ENCODE data around the gene OR4B1. TPM values are rescaled to one million over a fixed set of nuclear protein-coding genes. Genes with fewer than 3 reads are reported as not detected.

Gene OR4B1
- total RNA-seq, 3 donors from 2014 or later: not detected

DNA sequence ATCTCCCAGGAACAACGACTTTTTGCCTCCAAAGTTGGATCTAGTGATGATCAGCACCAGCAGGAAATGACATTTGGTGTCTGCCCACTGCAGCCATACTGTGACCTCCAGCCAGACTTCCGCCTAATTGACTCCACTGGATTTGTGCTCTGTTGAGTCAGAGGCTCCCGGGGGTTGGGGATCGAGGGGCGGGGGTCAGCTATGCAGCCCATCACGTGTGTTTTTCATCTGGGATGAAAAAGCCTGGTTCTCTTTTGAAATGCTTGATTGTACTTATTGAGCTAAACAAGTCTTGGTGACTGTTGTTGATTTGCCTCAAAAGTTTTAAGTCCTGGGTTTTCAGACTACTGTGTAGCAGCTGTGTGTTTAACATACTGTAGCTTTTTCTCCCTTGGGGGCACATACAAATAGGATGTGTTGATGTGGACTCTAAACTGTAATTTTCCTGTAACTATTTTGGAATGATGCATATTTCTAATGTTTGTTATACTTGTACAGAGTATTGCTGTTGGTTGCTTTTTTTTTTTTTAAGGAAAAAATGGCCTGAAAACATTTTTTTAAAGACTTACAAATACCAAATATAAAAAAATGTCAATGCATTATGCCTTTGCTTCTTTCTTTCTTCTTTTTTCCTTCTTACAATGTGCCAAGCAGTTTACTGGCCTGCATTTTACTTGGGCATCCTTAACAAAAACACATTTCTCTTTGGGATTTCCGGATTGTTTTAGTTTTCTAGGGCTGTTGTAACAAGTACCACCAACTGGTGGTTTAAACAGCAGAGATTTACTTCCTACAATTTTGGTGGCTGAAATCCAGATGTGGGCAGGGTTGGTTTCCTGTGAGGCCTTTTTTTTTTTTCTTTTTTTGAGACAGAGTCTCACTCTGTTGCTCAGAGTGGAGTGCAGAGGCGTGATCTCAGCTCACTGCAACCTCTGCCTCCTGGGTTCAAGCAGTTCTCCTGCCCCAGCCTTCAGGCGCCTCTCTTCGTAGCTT is 46.1 kb upstream of the OR4B1 start:
- intact Hi-C loops (cut with DNase I, micrococcal nuclease): no loop called here
- ATAC-seq: no peak
- no peak for DNase-seq
- Histone ChIP-seq H3K36me3 (ENCODE audit: low read depth) (no peaks in the 10 kb centered on the region), H3K9me3 (no peaks in the 10 kb centered on the region), H3K4me1 (ENCODE audit: low read depth) (no peaks in the 10 kb centered on the region), H3K4me3 (no peak overlapping the region)
- TF ChIP-seq, protein P1, sequence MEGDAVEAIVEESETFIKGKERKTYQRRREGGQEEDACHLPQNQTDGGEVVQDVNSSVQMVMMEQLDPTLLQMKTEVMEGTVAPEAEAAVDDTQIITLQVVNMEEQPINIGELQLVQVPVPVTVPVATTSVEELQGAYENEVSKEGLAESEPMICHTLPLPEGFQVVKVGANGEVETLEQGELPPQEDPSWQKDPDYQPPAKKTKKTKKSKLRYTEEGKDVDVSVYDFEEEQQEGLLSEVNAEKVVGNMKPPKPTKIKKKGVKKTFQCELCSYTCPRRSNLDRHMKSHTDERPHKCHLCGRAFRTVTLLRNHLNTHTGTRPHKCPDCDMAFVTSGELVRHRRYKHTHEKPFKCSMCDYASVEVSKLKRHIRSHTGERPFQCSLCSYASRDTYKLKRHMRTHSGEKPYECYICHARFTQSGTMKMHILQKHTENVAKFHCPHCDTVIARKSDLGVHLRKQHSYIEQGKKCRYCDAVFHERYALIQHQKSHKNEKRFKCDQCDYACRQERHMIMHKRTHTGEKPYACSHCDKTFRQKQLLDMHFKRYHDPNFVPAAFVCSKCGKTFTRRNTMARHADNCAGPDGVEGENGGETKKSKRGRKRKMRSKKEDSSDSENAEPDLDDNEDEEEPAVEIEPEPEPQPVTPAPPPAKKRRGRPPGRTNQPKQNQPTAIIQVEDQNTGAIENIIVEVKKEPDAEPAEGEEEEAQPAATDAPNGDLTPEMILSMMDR (IDR thresholded peaks at IDR 0.05): no peak

DNA sequence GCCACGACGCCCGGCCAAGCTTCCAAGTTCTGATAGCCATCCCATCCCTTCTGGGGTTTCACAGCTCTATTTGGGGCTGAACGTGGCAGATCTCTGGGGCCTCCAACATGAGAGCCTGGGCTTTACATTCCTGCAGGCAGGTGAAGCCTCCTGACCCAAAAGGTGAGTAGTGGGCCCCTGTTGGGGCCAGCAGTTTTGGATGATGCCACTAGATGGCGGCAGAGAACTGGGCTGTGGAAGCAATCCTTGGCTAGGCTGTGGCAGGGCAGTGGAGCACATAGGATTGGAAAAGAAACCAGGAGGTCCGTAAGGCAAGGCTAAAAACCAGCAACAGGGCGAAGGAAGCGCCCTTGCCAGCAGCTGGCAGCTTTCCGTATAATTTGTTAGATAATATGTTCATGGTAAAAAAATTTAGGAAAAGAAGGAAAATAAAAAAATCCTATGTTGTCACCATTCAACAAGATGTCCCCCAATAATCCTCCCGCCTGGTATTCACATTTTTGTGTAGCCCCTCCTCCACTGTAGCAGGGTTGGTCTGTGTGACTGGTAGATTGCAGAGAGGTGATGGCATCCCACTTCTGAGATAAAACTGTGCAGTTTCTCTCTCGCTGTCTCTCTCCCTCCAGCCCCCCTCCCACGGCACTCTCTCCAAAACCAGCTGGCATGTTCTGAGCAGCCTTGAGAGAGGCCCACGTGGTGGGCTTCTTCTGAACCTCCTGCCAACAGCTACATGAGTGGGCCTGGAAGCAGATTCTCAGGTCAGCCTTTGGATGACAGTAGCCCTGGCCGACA is 43.6 kb upstream of the OR4B1 start:
- ATAC-seq (peak; percentile 90), DNase-seq (peak; percentile 60 to 69 (median 68))
- intact Hi-C loops (cut with DNase I, micrococcal nuclease): no loop called here
- Histone ChIP-seq H3K9me3 (no peaks in the 10 kb centered on the region), H3K4me1 (ENCODE audit: low read depth) (no peaks in the 10 kb centered on the region), H3K36me3 (ENCODE audit: low read depth) (no peaks in the 10 kb centered on the region), H3K4me3 (no peak overlapping the region)
- TF ChIP-seq, protein P1 (IDR thresholded peaks at IDR 0.05): peak; percentile 83

DNA sequence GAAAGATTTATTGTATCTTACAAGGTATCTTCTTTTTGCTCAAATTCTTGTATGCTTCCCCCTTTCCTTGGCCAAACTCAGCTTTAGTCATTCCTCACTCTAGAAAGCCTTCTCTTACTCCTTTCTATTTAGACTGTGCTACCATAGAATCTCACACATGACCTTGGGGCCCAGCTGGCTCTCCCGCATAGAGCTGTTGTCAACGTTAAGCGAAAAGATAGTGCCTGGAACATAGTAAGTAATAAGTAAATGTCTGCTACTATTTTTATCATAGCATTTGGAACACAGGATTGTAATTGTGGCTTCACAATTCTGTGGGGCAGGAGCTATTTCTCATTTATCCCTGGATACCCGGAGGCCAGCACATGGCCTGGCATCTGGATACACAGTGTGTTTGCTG is 38.9 kb upstream of the OR4B1 start:
- no peak overlapping the region for H3K4me3 ChIP-seq
- H3K36me3 ChIP-seq (ENCODE audit: low read depth): no peaks in the 10 kb centered on the region
- intact Hi-C loops (cut with DNase I, micrococcal nuclease): no loop called here
- no peaks in the 10 kb centered on the region for H3K9me3 ChIP-seq
- TF ChIP-seq, protein P1 (IDR thresholded peaks at IDR 0.05): no peak
- no peak for DNase-seq
- no peaks in the 10 kb centered on the region for H3K4me1 ChIP-seq (ENCODE audit: low read depth)
- ATAC-seq: no peak

DNA sequence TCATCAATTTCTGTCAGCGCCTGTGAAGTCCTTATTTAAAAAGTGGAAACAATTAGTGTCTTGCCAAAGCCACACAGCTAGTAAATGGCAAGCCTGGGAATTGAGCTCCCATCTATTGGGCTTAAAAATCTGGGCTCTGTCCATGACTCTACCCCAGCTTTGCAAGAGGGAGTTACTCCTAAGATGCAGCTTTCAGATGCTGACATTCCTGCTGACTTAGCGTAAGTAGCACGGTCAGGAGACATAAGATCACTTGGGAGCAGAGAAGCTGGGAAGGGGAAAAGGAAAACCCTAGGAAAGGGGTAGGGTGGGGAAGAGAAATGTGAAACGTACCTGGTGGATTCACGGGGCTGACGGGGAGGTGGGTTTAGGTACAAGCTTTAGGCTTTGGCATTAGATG is 36.0 kb upstream of the OR4B1 start:
- no peaks in the 10 kb centered on the region for H3K36me3 ChIP-seq (ENCODE audit: low read depth)
- ATAC-seq (no peak), DNase-seq (no peak)
- intact Hi-C loops (cut with DNase I, micrococcal nuclease): no loop called here
- no peaks in the 10 kb centered on the region for H3K4me1 ChIP-seq (ENCODE audit: low read depth)
- no peak overlapping the region for H3K4me3 ChIP-seq
- TF ChIP-seq, protein P1 (IDR thresholded peaks at IDR 0.05): no peak
- no peaks in the 10 kb centered on the region for H3K9me3 ChIP-seq

DNA sequence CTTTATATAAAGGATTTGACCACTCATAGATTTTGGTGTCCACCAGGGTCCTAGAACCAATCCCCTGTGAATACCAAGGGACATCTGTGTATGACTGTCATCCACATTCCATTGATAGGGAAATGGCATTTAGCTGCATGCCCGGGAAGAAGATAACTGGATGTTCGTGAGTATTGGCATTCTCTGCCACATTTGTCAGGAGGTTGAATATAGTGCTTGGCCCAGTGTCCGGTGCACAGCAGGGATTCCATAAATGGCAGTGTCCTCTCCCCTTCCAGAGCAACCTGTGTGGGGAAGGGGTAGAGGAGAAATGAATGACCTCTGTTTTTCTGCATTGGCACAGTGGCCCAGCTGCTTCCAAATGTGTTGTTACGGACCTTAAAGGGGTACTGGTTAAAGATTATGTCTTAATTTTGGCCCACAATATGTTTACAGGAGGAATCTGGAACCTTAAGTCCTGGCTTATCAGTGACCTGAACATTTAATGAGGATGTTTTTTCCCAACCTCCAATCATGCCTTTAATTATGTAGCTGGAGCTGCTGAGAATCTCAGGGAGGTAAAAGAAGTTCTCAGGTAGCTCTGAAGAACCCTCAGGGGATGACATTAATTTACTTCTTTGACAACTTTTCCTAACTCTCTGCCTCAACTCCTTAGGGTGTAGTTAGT is 33.6 kb upstream of the OR4B1 start:
- Histone ChIP-seq H3K4me1 (ENCODE audit: low read depth) (no peaks in the 10 kb centered on the region), H3K9me3 (no peaks in the 10 kb centered on the region), H3K4me3 (no peak overlapping the region), H3K36me3 (ENCODE audit: low read depth) (no peaks in the 10 kb centered on the region)
- no peak for DNase-seq
- intact Hi-C loops (cut with DNase I, micrococcal nuclease): no loop called here
- no peak for ATAC-seq
- TF ChIP-seq, protein P1 (IDR thresholded peaks at IDR 0.05): no peak
